PC-9 (cell line): Measurements from ENCODE around the gene DNAH9.

Experiments
- CTCF ChIP-seq: fragments of 200-600 bp; sonication (generic); conservative IDR thresholded peaks from 2 replicates; pipeline ENCODE4 v1.6.1; 2017; ENCODE audit warnings: mixed run types, antibody characterized with exemption, mild to moderate bottlenecking, moderate library complexity
- EZH2 ChIP-seq: fragments of 200-600 bp; sonication (generic); IDR thresholded peaks from 2 replicates; pipeline ENCODE4 v1.8.0; 2017; ENCODE audit warnings: antibody characterized with exemption, low read depth

- TF ChIP-seq CTCF (no peak), EZH2 (no peak)
Measured at GRCh38 chr17:11916091-11916490, 317.8 kb downstream of the DNAH9 start.
